Smooth muscle cell (in vitro differentiated cells): Measurements from ENCODE around the gene NKIRAS1. TPM values are rescaled to one million over a fixed set of nuclear protein-coding genes. Genes with fewer than 3 reads are reported as not detected.
"Not testable (repeated sequence)": the region's sequence is repeated elsewhere in the genome, so short reads cannot be mapped to it uniquely, and the experiment has no call there.

Experiments
- DNase-seq: peaks from one replicate; lab custom pipeline; 2025; ENCODE audit not compliant: unreplicated experiment; lab: John Stamatoyannopoulos, UW
- H2AFZ ChIP-seq: fragments of 200-600 bp; sonication (generic); 2 replicates; pipeline ENCODE4 v1.6.0; 2016; ENCODE audit warnings: antibody characterized with exemption, low read depth, mild to moderate bottlenecking
- H3F3A ChIP-seq: fragments of 200-600 bp; sonication (generic); 2 replicates; pipeline ENCODE4 v1.6.0; 2017; ENCODE audit warnings: antibody characterized with exemption, low read depth
- H3K27ac ChIP-seq: fragments of 200-600 bp; sonication (generic); 2 replicates; pipeline ENCODE4 v1.5.1; 2016; ENCODE audit warnings: low read depth, mild to moderate bottlenecking
- H3K27me3 ChIP-seq: fragments of 200-600 bp; sonication (generic); 2 replicates; pipeline ENCODE4 v1.6.1; 2016; ENCODE audit warnings: low read depth, mild to moderate bottlenecking
- H3K36me3 ChIP-seq: fragments of 200-600 bp; sonication (generic); 2 replicates; pipeline ENCODE4 v1.5.1; 2016; ENCODE audit warnings: low read depth
- H3K4me1 ChIP-seq: fragments of 200-600 bp; sonication (generic); 2 replicates; pipeline ENCODE4 v1.5.1; 2016; ENCODE audit warnings: low read depth
- H3K4me2 ChIP-seq: fragments of 200-600 bp; sonication (generic); 2 replicates; pipeline ENCODE4 v1.6.0; 2016; ENCODE audit warnings: mild to moderate bottlenecking
- H3K4me3 ChIP-seq: fragments of 200-600 bp; sonication (generic); 2 replicates; pipeline ENCODE4 v1.5.1; 2016; ENCODE audit warnings: mild to moderate bottlenecking
- H3K79me2 ChIP-seq: fragments of 200-600 bp; sonication (generic); 2 replicates; pipeline ENCODE4 v1.6.0; 2016; ENCODE audit warnings: low read depth, mild to moderate bottlenecking
- H3K9ac ChIP-seq: fragments of 200-600 bp; sonication (generic); 2 replicates; pipeline ENCODE4 v1.6.0; 2016; ENCODE audit warnings: low read depth
- H3K9me3 ChIP-seq: fragments of 200-600 bp; sonication (generic); replicated peaks from 2 replicates; pipeline ENCODE4 v1.5.1; 2016; ENCODE audit warnings: low read depth
- H4K20me1 ChIP-seq: fragments of 200-600 bp; sonication (generic); 2 replicates; pipeline ENCODE4 v1.6.0; 2016; ENCODE audit warnings: low read depth
- whole genome bisulfite sequencing: methylation state at CpG from one replicate; pipeline ENCODE4 v1.1.7; 2016; ENCODE audit warnings: low lambda C conversion rate; 5-methylcytosine and 5-hydroxymethylcytosine counted together
- polyA plus RNA-seq: library from polyadenylated mRNA; unstranded; fragments of >200 nt; fragmentation: Nextera tagmentation; extraction: Ambion mirVana; gene quantifications from 2 replicates; pipeline ENCODE4 v1.2.1, GENCODE V29; 2016
- total RNA-seq: library from RNA; depleted of rRNA; stranded (reverse); fragments of >200 nt; gene quantifications from 2 replicates; pipeline ENCODE4 v1.2.3, GENCODE V29; 2014
- TF ChIP-seq, protein P1 (sequence below): fragments of 200-600 bp; sonication (generic); IDR thresholded peaks from 2 replicates; pipeline ENCODE4 v1.5.1; 2017; ENCODE audit warnings: borderline replicate concordance, mild to moderate bottlenecking, antibody characterized with exemption; ENCODE audit not compliant: insufficient read depth, poor library complexity, severe bottlenecking

The NKIRAS1 gene
- total and polyA plus RNA-seq, 2 experiments from 2014 or later: 15.3 to 17.1 TPM

DNA sequence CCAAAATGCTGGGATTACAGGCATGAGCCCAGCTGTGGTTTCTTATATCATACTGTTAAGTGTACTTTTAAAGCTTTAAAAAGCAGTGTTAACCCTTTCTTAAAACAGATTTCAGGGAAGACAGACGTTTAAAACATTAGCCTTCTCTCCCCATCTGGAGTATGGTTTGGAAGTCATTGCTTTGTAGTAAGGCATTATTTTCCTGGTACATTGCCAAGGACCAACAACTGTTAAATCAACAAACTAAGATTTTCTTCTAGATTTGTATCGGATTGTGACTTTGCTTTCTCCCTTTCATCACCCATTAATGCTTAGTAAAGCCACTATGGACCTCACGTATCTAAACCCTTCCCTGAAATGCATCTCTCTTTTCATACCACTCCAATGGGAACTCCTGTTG is 60.5 kb downstream of the NKIRAS1 start:
- Histone ChIP-seq H3K27ac (peak overlapping the region; percentile 38), H3K9ac (no peak overlapping the region), H2AFZ (no peak overlapping the region), H3F3A (no peaks in the 10 kb centered on the region), H3K4me3 (no peak overlapping the region), H3K36me3 (no peaks in the 10 kb centered on the region), H4K20me1 (peaks cover 100% of the 10 kb centered on the region), H3K9me3 (no peaks in the 10 kb centered on the region), H3K79me2 (peaks cover 81% of the 10 kb centered on the region), H3K4me2 (peak overlapping the region; percentile 42), H3K4me1 (peaks cover 24% of the 10 kb centered on the region), H3K27me3 (no peaks in the 10 kb centered on the region)
- 44% methylated on average over 3 of the region's 3 CpGs for WGBS
- TF ChIP-seq, protein P1, sequence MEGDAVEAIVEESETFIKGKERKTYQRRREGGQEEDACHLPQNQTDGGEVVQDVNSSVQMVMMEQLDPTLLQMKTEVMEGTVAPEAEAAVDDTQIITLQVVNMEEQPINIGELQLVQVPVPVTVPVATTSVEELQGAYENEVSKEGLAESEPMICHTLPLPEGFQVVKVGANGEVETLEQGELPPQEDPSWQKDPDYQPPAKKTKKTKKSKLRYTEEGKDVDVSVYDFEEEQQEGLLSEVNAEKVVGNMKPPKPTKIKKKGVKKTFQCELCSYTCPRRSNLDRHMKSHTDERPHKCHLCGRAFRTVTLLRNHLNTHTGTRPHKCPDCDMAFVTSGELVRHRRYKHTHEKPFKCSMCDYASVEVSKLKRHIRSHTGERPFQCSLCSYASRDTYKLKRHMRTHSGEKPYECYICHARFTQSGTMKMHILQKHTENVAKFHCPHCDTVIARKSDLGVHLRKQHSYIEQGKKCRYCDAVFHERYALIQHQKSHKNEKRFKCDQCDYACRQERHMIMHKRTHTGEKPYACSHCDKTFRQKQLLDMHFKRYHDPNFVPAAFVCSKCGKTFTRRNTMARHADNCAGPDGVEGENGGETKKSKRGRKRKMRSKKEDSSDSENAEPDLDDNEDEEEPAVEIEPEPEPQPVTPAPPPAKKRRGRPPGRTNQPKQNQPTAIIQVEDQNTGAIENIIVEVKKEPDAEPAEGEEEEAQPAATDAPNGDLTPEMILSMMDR: no peak
- DNase-seq: no peak

DNA sequence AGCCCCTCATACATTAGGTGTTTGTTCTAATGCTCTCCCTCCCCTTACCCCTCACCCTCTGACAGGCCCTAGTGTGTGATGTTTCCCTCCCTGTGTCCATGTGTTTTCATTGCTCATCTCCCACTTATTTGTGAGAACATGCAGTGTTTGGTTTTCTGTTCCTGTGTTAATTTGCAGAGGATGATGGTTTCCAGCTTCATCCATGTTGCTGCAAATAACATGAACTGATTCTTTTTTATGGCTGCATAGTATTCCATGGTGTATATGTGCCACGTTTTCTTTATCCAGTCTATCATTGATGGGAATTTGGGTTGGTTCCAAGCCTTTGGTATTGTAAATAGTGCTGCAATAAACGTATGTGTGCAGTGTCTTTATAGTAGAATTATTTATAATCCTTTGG is 67.3 kb downstream of the NKIRAS1 start:
- H3F3A ChIP-seq, H3K4me1 ChIP-seq, H3K9me3 ChIP-seq, H2AFZ ChIP-seq, H3K27me3 ChIP-seq, H3K4me3 ChIP-seq, DNase-seq, H3K27ac ChIP-seq, H3K9ac ChIP-seq, H3K36me3 ChIP-seq, H3K4me2 ChIP-seq: not testable (repeated sequence)
- peaks cover 96% of the 10 kb centered on the region for H4K20me1 ChIP-seq
- WGBS: 100% methylated on average over 2 of the region's 2 CpGs
- peaks cover 98% of the 10 kb centered on the region for H3K79me2 ChIP-seq

DNA sequence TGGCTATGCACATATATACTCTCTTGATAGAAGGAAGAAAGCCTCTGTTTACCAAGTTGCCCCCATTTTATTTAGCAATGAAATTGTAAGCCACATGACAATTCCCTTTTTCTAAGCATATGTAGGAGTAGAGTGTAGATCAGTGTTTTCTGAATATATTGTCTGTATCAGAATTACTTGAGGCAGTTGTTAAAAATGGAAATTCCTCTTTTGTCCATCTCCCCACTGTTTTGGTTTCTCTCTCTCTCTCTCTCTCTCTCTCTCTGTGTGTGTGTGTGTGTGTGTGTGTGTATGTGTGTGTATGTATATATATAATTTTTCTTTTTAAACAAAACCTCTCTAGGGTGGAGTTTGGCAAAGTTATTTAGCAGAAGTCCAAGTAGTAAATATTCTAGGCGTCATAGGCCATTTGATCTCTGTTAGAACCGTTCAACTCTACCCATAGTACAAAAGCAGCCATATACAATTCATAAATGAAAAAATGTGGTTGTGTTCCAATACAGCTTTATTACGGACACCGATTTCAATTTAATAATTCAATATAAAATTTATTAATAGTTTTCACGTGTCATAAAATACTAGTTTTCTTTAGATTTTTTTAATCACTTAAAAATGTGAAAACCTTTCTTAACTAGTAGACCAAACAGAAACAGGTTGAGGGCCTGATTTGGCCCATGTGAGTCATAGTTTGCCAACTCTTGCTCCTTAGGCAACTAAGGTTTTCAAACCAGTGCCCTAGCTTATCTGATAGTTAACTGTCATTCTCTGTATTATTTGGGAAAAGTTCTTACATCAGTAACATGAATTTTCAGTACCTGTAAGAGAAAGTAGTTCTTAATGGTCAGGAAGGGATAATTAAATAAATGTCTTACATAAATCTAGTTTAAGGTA is 71.2 kb downstream of the NKIRAS1 start:
- H3K9me3 ChIP-seq: no peaks in the 10 kb centered on the region
- H4K20me1 ChIP-seq: peaks cover 98% of the 10 kb centered on the region
- no peak overlapping the region for H3K27ac ChIP-seq
- WGBS: 96% methylated on average over 5 of the region's 5 CpGs
- no peak overlapping the region for H3K9ac ChIP-seq
- H2AFZ ChIP-seq: no peak overlapping the region
- no peaks in the 10 kb centered on the region for H3F3A ChIP-seq
- DNase-seq: no peak
- TF ChIP-seq, protein P1: no peak
- peaks cover 96% of the 10 kb centered on the region for H3K79me2 ChIP-seq
- H3K4me1 ChIP-seq: no peaks in the 10 kb centered on the region
- no peak overlapping the region for H3K4me3 ChIP-seq
- no peaks in the 10 kb centered on the region for H3K27me3 ChIP-seq
- H3K36me3 ChIP-seq: no peaks in the 10 kb centered on the region
- H3K4me2 ChIP-seq: no peak overlapping the region

DNA sequence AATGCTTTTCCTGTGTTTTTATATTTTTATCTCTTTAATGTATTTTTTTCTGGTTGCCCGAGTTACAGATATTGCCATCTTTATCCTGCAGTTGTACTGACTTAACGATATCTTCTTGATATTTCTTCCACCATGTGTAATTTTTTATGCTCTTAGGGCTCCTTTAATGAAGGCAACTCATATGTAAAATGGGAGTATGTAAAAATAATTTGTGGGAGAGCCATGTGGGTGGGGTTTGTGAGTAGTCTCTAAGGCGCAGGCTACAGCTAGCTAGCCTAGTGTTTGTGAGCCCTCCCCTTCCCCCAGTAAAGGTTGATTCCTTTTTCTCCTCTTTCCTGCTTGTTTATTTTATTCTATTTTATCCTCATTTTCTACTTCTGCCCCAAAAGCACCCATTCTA is 72.9 kb downstream of the NKIRAS1 start:
- no peak overlapping the region for H3K4me3 ChIP-seq
- H3K27ac ChIP-seq: no peak overlapping the region
- H3K9ac ChIP-seq: no peak overlapping the region
- WGBS: 98% methylated on average over 3 of the region's 3 CpGs
- peaks cover 9% of the 10 kb centered on the region for H3F3A ChIP-seq
- DNase-seq: no peak
- H3K27me3 ChIP-seq: no peaks in the 10 kb centered on the region
- no peak overlapping the region for H2AFZ ChIP-seq
- H3K4me2 ChIP-seq: no peak overlapping the region
- H3K9me3 ChIP-seq: no peaks in the 10 kb centered on the region
- peaks cover 98% of the 10 kb centered on the region for H4K20me1 ChIP-seq
- peaks cover 96% of the 10 kb centered on the region for H3K79me2 ChIP-seq
- TF ChIP-seq, protein P1: no peak
- H3K36me3 ChIP-seq: no peaks in the 10 kb centered on the region
- H3K4me1 ChIP-seq: peaks cover 12% of the 10 kb centered on the region

Other genes starting within 250 kb of the NKIRAS1 start
- 128 and 142 TPM in 2 replicates for gene UBE2E1, start 111.0 kb downstream of the NKIRAS1 start, total RNA-seq
- gene UBE2E1, start 111.0 kb downstream of the NKIRAS1 start, polyA plus RNA-seq: 13.3 and 17.9 TPM in 2 replicates
- 2,505 and 2,593 TPM in 2 replicates for gene RPL15, start 142 bp upstream of the NKIRAS1 start, total RNA-seq
- 1,471 and 1,491 TPM in 2 replicates for gene RPL15, start 142 bp upstream of the NKIRAS1 start, polyA plus RNA-seq
- gene NR1D2, start 28.3 kb upstream of the NKIRAS1 start, total RNA-seq: 34.0 and 37.8 TPM in 2 replicates
- gene NR1D2, start 28.3 kb upstream of the NKIRAS1 start, polyA plus RNA-seq: 11.7 and 12.1 TPM in 2 replicates